RKO (cell line): ENCODE results near the gene EVI5L.

Experiments used
- DNase-seq: peaks from one replicate; pipeline ENCODE4 v3.0.0-alpha.2; 2016; ENCODE audit warnings: low spot score

Gene EVI5L

GRCh38 chr19:7898967-7899366 is 68.9 kb downstream of the EVI5L start:
- no peak for DNase-seq

- no peak for DNase-seq
These were observed 69.8 kb downstream of the EVI5L start for GRCh38 chr19:7899751-7900378.

GRCh38 chr19:7900401-7900870 is 70.4 kb downstream of the EVI5L start:
- DNase-seq: no peak

GRCh38 chr19:7900931-7901330 is 70.9 kb downstream of the EVI5L start:
- no peak for DNase-seq

- no peak for DNase-seq
These were observed 71.3 kb downstream of the EVI5L start for GRCh38 chr19:7901337-7901736.

- peak; percentile 62 for DNase-seq
These were observed 72.8 kb downstream of the EVI5L start for GRCh38 chr19:7902796-7903243.

GRCh38 chr19:7903244-7904073 is 73.4 kb downstream of the EVI5L start, which contains the start of gene MAP2K7:
MAP2K7 (plus strand) TSS chr19:7903877; CDS start chr19:7903945, 68 bp downstream.
- peak; percentile 98 for DNase-seq

GRCh38 chr19:7904074-7905020 is 74.3 kb downstream of the EVI5L start:
- no peak for DNase-seq

GRCh38 chr19:7905268-7905667 is 75.2 kb downstream of the EVI5L start:
- DNase-seq: no peak

- DNase-seq: no peak
These were observed 75.8 kb downstream of the EVI5L start for GRCh38 chr19:7905859-7906258.

GRCh38 chr19:7907122-7907521 is 77.1 kb downstream of the EVI5L start:
- no peak for DNase-seq

- no peak for DNase-seq
These were observed 77.5 kb downstream of the EVI5L start for GRCh38 chr19:7907544-7907943.

GRCh38 chr19:7908078-7908699 is 78.2 kb downstream of the EVI5L start:
- DNase-seq: no peak

GRCh38 chr19:7908742-7909461 is 78.9 kb downstream of the EVI5L start:
- no peak for DNase-seq

GRCh38 chr19:7909471-7910067 is 79.6 kb downstream of the EVI5L start:
- no peak for DNase-seq

- no peak for DNase-seq
These were observed 80.5 kb downstream of the EVI5L start for GRCh38 chr19:7910321-7911161.

GRCh38 chr19:7911508-7912143 is 81.6 kb downstream of the EVI5L start:
- no peak for DNase-seq

GRCh38 chr19:7912144-7912696 is 82.2 kb downstream of the EVI5L start:
- DNase-seq: no peak
